ENCODE results near the gene ZNF576. TPM values are rescaled to one million over a fixed set of nuclear protein-coding genes. Genes with fewer than 3 reads are reported as not detected.

The ZNF576 gene
- total and polyA plus RNA-seq, 2 of the 13 experiments (the other 11 are each of a cell fraction or from before 2014, with no cell fraction given) = 7.2 to 9.6 TPM

DNA sequence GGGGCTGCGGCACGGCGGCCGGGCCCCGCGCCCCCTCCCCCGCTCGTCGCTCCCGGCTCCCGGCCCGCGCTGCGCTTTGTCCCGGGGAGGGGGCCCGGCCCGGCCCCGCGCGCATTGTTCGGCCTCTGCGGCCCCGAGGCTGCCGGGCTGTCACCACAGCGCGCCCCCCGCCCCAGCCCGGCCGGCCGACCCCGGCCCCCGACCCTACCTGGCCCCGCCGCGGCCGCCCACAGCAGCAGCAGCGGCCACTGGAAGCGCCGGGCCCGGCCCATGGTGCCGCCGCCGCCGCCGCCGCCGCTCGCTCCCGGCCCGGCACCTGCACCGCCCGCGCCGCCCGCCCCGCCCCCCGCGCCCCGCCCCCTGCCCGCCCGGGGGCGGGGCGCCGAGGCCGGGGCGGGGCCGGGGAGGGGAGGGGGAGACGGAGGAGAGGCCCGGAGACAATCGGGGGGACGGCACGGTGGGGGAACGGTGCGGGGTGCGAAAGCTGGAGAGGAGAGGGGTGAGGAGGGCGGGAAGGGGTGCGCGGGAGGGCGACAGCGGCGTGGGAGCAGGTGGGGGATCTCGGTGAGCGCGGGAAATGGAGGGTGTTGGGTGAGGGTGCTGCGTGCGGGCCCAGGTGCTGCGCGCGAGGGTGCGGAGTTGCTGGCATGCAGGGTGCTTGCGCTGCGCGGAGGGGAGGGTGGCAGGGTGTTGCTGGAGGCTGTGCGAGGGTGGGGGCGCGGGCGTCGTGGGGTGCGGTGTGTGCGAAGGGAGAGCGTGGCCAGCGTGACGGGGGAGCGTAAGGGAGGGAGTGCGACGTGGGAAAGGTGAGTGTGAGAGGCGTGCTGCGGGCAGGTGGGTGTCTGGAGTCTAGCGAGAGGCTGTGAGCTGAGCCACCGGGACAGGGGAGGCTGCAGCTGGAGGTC lies 43.4 kb downstream of the ZNF576 start, which contains the start of gene CADM4 (continued):
- TF ChIP-seq IRF9 (CRISPR knock-in tag; IDR thresholded peaks at IDR 0.05; ENCODE audit: borderline replicate concordance) = peak; percentile 55; the same call in 1 of the 2 replicates
- TF ChIP-seq, protein P1, sequence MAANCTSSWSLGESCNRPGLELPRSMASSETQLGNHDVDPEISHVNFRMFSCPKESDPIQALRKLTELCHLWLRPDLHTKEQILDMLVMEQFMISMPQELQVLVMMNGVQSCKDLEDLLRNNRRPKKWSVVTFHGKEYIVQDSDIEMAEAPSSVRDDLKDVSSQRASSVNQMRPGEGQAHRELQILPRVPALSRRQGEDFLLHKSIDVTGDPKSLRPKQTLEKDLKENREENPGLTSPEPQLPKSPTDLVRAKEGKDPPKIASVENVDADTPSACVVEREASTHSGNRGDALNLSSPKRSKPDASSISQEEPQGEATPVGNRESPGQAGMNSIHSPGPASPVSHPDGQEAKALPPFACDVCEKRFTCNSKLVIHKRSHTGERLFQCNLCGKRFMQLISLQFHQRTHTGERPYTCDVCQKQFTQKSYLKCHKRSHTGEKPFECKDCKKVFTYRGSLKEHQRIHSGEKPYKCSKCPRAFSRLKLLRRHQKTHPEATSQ (CRISPR knock-in tag; IDR thresholded peaks at IDR 0.05; ENCODE audit: borderline replicate concordance) = no peak
- no peak for TF ChIP-seq ZBTB42 (CRISPR knock-in tag; IDR thresholded peaks at IDR 0.05)
- peak; percentile 57; the same call in 1 of the 2 replicates for TF ChIP-seq ZNF280B (CRISPR knock-in tag; IDR thresholded peaks at IDR 0.05; ENCODE audit: borderline replicate concordance)
- TF ChIP-seq GTF2F1 (IDR thresholded peaks at IDR 0.05; ENCODE audit: low read length) = no peak
- no peak for TF ChIP-seq PHF5A (CRISPR knock-in tag; IDR thresholded peaks at IDR 0.05; ENCODE audit: low read depth, unreplicated experiment)
- no peak for TF ChIP-seq ISL2 (CRISPR knock-in tag; IDR thresholded peaks at IDR 0.05)
- no peak for TF ChIP-seq ZBTB8A (CRISPR knock-in tag; IDR thresholded peaks at IDR 0.05; ENCODE audit: borderline replicate concordance, low read depth)
- no peak for TF ChIP-seq FOXK2 (IDR thresholded peaks at IDR 0.05)
- TF ChIP-seq MIER2 (CRISPR knock-in tag; IDR thresholded peaks at IDR 0.05) = no peak
- TF ChIP-seq AGO2 (optimal IDR thresholded peaks at IDR 0.05; ENCODE audit: low read depth, low read length) = no peak
- TF ChIP-seq RELA (CRISPR knock-in tag; IDR thresholded peaks at IDR 0.05) = no peak
- no peak for TF ChIP-seq NFKBIZ (CRISPR knock-in tag; IDR thresholded peaks at IDR 0.05)
- no peak for TF ChIP-seq PAF1 (CRISPR knock-in tag; IDR thresholded peaks at IDR 0.05)
- no peak for TF ChIP-seq MAFF (IDR thresholded peaks at IDR 0.05; ENCODE audit: low read depth, low read length)
- no peak for TF ChIP-seq PPARG (CRISPR knock-in tag; conservative IDR thresholded peaks at IDR 0.05)
- no peak for TF ChIP-seq HNF4G (IDR thresholded peaks at IDR 0.05; ENCODE audit: borderline replicate concordance, low read depth, low read length)
- TF ChIP-seq HNF4G (CRISPR knock-in tag; IDR thresholded peaks at IDR 0.05; ENCODE audit: borderline replicate concordance, low read depth) = no peak
- TF ChIP-seq AHR (CRISPR knock-in tag; IDR thresholded peaks at IDR 0.05) = no peak
- TF ChIP-seq RFX1 (IDR thresholded peaks at IDR 0.05) = no peak
- no peak for TF ChIP-seq ZNF12 (CRISPR knock-in tag; IDR thresholded peaks at IDR 0.05)
- TF ChIP-seq YY1 (IDR thresholded peaks at IDR 0.05; ENCODE audit: insufficient read depth, insufficient replicate concordance, low read depth, low read length) = no peak
- TF ChIP-seq ZNF639 (CRISPR knock-in tag; conservative IDR thresholded peaks at IDR 0.05) = no peak
- no peak for TF ChIP-seq ZNF737 (CRISPR knock-in tag; IDR thresholded peaks at IDR 0.05; ENCODE audit: borderline replicate concordance)
- TF ChIP-seq, protein P2, sequence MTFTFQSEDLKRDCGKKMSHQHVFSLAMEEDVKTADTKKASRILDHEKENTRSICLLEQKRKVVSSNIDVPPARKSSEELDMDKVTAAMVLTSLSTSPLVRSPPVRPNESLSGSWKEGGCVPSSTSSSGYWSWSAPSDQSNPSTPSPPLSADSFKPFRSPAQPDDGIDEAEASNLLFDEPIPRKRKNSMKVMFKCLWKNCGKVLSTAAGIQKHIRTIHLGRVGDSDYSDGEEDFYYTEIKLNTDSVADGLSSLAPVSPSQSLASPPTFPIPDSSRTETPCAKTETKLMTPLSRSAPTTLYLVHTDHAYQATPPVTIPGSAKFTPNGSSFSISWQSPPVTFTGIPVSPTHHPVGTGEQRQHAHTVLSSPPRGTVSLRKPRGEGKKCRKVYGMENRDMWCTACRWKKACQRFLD (CRISPR knock-in tag; IDR thresholded peaks at IDR 0.05; ENCODE audit: borderline replicate concordance) = no peak
